H1 (cell line): ENCODE results near the gene EYA4. TPM values are rescaled to one million over a fixed set of nuclear protein-coding genes. Genes with fewer than 3 reads are reported as not detected.

Experiments used
- TAF7 ChIP-seq: optimal IDR thresholded peaks from 2 replicates; pipeline ENCODE3; 2011; ENCODE audit warnings: low read depth, mild to moderate bottlenecking, inconsistent platforms, low read length, moderate library complexity, borderline replicate concordance
- polyA plus RNA-seq, 7 experiments: library from polyadenylated mRNA; depleted of rRNA in 3 of 7; stranded (reverse) in 5 of 7; unstranded in 2 of 7; fragments of >200 nt in 5 of 7; fragments of 200-250 nt in 2 of 7; gene quantifications; 1 replicate in 5 of 7; 2 replicates in 1 of 7; 4 replicates in 1 of 7; pipeline versions ENCODE4 v1.2.1 to v1.2.3, GENCODE V29; 2011 to 2013; ENCODE audit warnings: missing spikeins in 2 of 7, mixed read lengths in 2 of 7
- total RNA-seq: library from RNA; stranded (reverse); fragmentation: NEBNext Ultra II Directional; extraction: Animal tissue kit (Norgen Biotek cat#: 25700); gene quantifications from 2 replicates; pipeline ENCODE4 v1.2.1, GENCODE V29; 2021

Gene EYA4
- total and polyA plus RNA-seq, 2 of the 8 experiments (the other 6 are each of a cell fraction or from before 2014, with no cell fraction given), result 0.06 to 0.17 TPM

GRCh38 chr6:133275213-133275612 lies 34.1 kb downstream of the EYA4 start (continued):
- no peak for TF ChIP-seq TAF7
